HL-60 (cell line): ENCODE measurements around the gene FAM89A.
"Not testable (repeated sequence)": the region's sequence is repeated elsewhere in the genome, so short reads cannot be mapped to it uniquely, and the experiment has no call there.

Experiments used
- DNase-seq, 2 experiments: peaks; one replicate each; pipeline ENCODE4 v3.0.0-alpha.2; 2010 to 2020; ENCODE audit warnings: low read depth in 1 of 2, low spot score in 1 of 2
- H3K27ac ChIP-seq: fragments of 250-450 bp; sonication (Bioruptor Pico); replicated peaks from 2 replicates; pipeline ENCODE4 v1.5.1; 2020; ENCODE audit warnings: mild to moderate bottlenecking, moderate library complexity
- H3K27me3 ChIP-seq: fragments of 250-450 bp; sonication (Bioruptor Pico); 2 replicates; pipeline ENCODE4 v1.5.1; 2021; ENCODE audit warnings: mild to moderate bottlenecking, moderate library complexity; ENCODE audit not compliant: insufficient read depth, poor library complexity, severe bottlenecking
- H3K4me3 ChIP-seq: replicated peaks from 2 replicates; pipeline ENCODE4 v1.5.1; 2011; ENCODE audit warnings: mild to moderate bottlenecking, control low read depth, low read length; ENCODE audit not compliant: insufficient read depth
- CTCF ChIP-seq: IDR thresholded peaks from one replicate; pipeline ENCODE4 v1.5.1; 2011; ENCODE audit warnings: low read length, control low read depth, inconsistent platforms; ENCODE audit not compliant: insufficient read depth
- GABPA ChIP-seq: IDR thresholded peaks from 2 replicates; pipeline ENCODE4 v1.6.1; 2012; ENCODE audit warnings: low read depth
- POLR2AphosphoS5 ChIP-seq: IDR thresholded peaks from 2 replicates; pipeline ENCODE4 v1.6.1; 2012; ENCODE audit warnings: low read depth
- REST ChIP-seq: IDR thresholded peaks from 2 replicates; pipeline ENCODE4 v1.6.1; 2012; ENCODE audit warnings: low read depth; ENCODE audit not compliant: insufficient replicate concordance
- SPI1 ChIP-seq: IDR thresholded peaks from 2 replicates; pipeline ENCODE4 v1.6.1; 2012; ENCODE audit warnings: low read depth, mild to moderate bottlenecking, borderline replicate concordance

Gene FAM89A

DNA sequence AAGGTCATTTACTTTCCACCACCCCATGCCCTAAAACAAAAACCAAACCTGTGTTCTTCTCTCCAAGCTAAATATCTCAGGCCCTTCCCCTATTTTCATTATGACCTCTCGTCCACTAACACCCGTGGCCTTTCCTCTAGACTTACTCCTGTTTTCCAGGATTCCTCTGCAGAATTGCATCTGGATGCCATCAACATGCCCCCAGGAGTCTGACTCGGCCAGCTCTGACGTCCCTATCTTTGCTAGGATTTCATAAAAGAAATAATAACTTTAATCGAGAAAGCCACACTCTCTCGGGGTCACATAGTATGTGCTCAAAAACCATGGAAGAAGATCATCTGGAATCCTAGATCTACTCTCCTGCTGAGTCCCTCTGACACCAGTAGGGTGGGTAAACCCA is 13.5 kb downstream of the FAM89A start:
- no peak for DNase-seq
- no peak overlapping the region for H3K4me3 ChIP-seq
- H3K27me3 ChIP-seq = no peaks in the 10 kb centered on the region
- no peak overlapping the region for H3K27ac ChIP-seq
- TF ChIP-seq SPI1 (no peak), REST (no peak)

- TF ChIP-seq GABPA (no peak), CTCF (no peak), REST (no peak), POLR2AphosphoS5 (no peak), SPI1 (no peak)
- Histone ChIP-seq H3K4me3 (no peak overlapping the region), H3K27ac (no peak overlapping the region), H3K27me3 (no peaks in the 10 kb centered on the region)
- DNase-seq = no peak
Measured at GRCh38 chr1:231023150-231023549, 16.9 kb downstream of the FAM89A start.

DNA sequence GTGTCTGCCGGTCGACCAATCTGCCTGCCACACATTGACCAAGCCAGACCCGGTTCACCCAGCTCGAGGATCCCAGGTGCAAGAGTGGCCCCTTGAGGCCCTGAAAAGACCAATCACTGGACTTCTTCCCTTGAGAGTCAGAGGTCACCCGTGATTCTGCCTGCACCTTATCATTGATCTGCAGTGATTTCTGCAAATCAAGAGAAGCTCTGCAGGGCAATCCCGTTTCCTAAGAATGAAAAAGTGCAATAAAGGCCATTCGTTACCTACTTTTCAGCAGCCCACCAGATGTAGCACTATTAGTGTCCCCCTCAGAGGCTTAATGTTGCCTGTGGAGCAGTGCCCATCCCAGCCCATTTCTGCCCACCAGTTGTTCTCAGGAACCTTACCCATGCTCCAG is 17.5 kb downstream of the FAM89A start:
- not testable (repeated sequence) for H3K4me3 ChIP-seq, H3K27ac ChIP-seq, DNase-seq, H3K27me3 ChIP-seq

GRCh38 chr1:231021540-231022031 is 18.5 kb downstream of the FAM89A start:
- no peak for DNase-seq
- Histone ChIP-seq H3K4me3 (no peak overlapping the region), H3K27ac (no peak overlapping the region), H3K27me3 (no peaks in the 10 kb centered on the region)
- TF ChIP-seq GABPA = no peak
- TF ChIP-seq REST = no peak
- TF ChIP-seq SPI1 = no peak
- no peak for TF ChIP-seq POLR2AphosphoS5
- TF ChIP-seq CTCF = no peak
